ENCODE results near the gene MAP7D3.

MAP7D3 gene

GRCh38 chrX:136196691-136197155, 54.5 kb downstream of the MAP7D3 start:
- peaks cover 5% of the 10 kb centered on the region for H3K36me3 Mint-ChIP-seq (ENCODE audit: low read depth)
- no peak overlapping the region for H3K27ac Mint-ChIP-seq
- no peak for TF ChIP-seq CTCF (IDR thresholded peaks at IDR 0.05)
- no peak for DNase-seq
- no peaks in the 10 kb centered on the region for H3K27me3 Mint-ChIP-seq (ENCODE audit: low read depth, poor library complexity)
- H3K9me3 Mint-ChIP-seq: peaks cover 40% of the 10 kb centered on the region
- H3K4me3 Mint-ChIP-seq: no peak overlapping the region
- H3K4me1 Mint-ChIP-seq: peaks cover 20% of the 10 kb centered on the region

- H3K4me1 Mint-ChIP-seq: peaks cover 15% of the 10 kb centered on the region
- no peak overlapping the region for H3K27ac Mint-ChIP-seq
- no peak for TF ChIP-seq CTCF (IDR thresholded peaks at IDR 0.05)
- no peak overlapping the region for H3K4me3 Mint-ChIP-seq
- H3K36me3 Mint-ChIP-seq (ENCODE audit: low read depth): peaks cover 14% of the 10 kb centered on the region
- no peaks in the 10 kb centered on the region for H3K27me3 Mint-ChIP-seq (ENCODE audit: low read depth, poor library complexity)
- DNase-seq: no peak
- peaks cover 42% of the 10 kb centered on the region for H3K9me3 Mint-ChIP-seq
Measured at GRCh38 chrX:136195247-136195646, 56.0 kb downstream of the MAP7D3 start.

- Mint-ChIP-seq H3K4me1 (peaks cover 15% of the 10 kb centered on the region), H3K27ac (no peak overlapping the region), H3K27me3 (ENCODE audit: low read depth, poor library complexity) (no peaks in the 10 kb centered on the region), H3K4me3 (no peak overlapping the region), H3K36me3 (ENCODE audit: low read depth) (peaks cover 14% of the 10 kb centered on the region), H3K9me3 (peaks cover 42% of the 10 kb centered on the region)
- TF ChIP-seq CTCF (IDR thresholded peaks at IDR 0.05): no peak
- no peak for DNase-seq
Measured at GRCh38 chrX:136194536-136194935, 56.7 kb downstream of the MAP7D3 start.

GRCh38 chrX:136193771-136194170, 57.4 kb downstream of the MAP7D3 start:
- no peak overlapping the region for H3K27ac Mint-ChIP-seq

GRCh38 chrX:136192839-136193414, 58.3 kb downstream of the MAP7D3 start:
- Mint-ChIP-seq H3K36me3 (ENCODE audit: low read depth) (peaks cover 14% of the 10 kb centered on the region), H3K9me3 (peaks cover 38% of the 10 kb centered on the region), H3K4me3 (no peak overlapping the region), H3K4me1 (peaks cover 15% of the 10 kb centered on the region), H3K27ac (no peak overlapping the region), H3K27me3 (ENCODE audit: low read depth, poor library complexity) (no peaks in the 10 kb centered on the region)
- DNase-seq: no peak
- no peak for TF ChIP-seq CTCF (IDR thresholded peaks at IDR 0.05)

More at GRCh38 chrX:136193771-136194170, 57.4 kb downstream of the MAP7D3 start:
- peaks cover 14% of the 10 kb centered on the region for H3K36me3 Mint-ChIP-seq (ENCODE audit: low read depth)
- H3K27me3 Mint-ChIP-seq (ENCODE audit: low read depth, poor library complexity): no peaks in the 10 kb centered on the region
- peaks cover 15% of the 10 kb centered on the region for H3K4me1 Mint-ChIP-seq
- DNase-seq: no peak
- no peak for TF ChIP-seq CTCF (IDR thresholded peaks at IDR 0.05)
- H3K9me3 Mint-ChIP-seq: peaks cover 42% of the 10 kb centered on the region
- peak overlapping the region; percentile 1 for H3K4me3 Mint-ChIP-seq

GRCh38 chrX:136192135-136192534, 59.1 kb downstream of the MAP7D3 start:
- no peak for TF ChIP-seq CTCF (IDR thresholded peaks at IDR 0.05)
- Mint-ChIP-seq H3K4me3 (no peak overlapping the region), H3K9me3 (peaks cover 38% of the 10 kb centered on the region), H3K27ac (no peak overlapping the region), H3K36me3 (ENCODE audit: low read depth) (peaks cover 14% of the 10 kb centered on the region), H3K27me3 (ENCODE audit: low read depth, poor library complexity) (no peaks in the 10 kb centered on the region), H3K4me1 (peaks cover 15% of the 10 kb centered on the region)
- no peak for DNase-seq

Measured in nephron progenitor cell (in vitro differentiated cells).